Endothelial cell of umbilical vein (primary cell): Measurements from ENCODE around the gene MRPS27. TPM values are rescaled to one million over a fixed set of nuclear protein-coding genes. Genes with fewer than 3 reads are reported as not detected.

ENCODE experiments used
- BruUV-seq: library from RNA; stranded (reverse); fragments of 400-500 nt; replicated peaks from 2 replicates; lab custom pipeline; 2021; lab: Mats Ljungman, UMichigan
- CTCF ChIA-PET: fragments of 300-600, 350-600 bp; sonication (Branson Sonifier 250); formaldehyde crosslinking; loops from one replicate; lab custom pipeline; 2021; ENCODE audit warnings: antibody characterized with exemption, inconsistent platforms; lab: Charles Lee
- POLR2A ChIA-PET: fragments of 300-600, 350-600 bp; sonication (Branson Sonifier 250); formaldehyde crosslinking; loops from one replicate; lab custom pipeline; 2021; ENCODE audit warnings: antibody characterized with exemption, inconsistent platforms; lab: Charles Lee
- DNase-seq: peaks from one replicate; pipeline ENCODE4 v3.0.0-alpha.2; 2011; ENCODE audit warnings: low read depth, low spot score
- FAIRE-seq: peaks from 2 replicates; lab custom pipeline; 2011; peaks lifted over from hg19 to GRCh38; lab: Jason Lieb, UNC
- H2AFZ ChIP-seq: 2 replicates; pipeline ENCODE4 v1.6.0; 2012; ENCODE audit warnings: low read depth, low read length, control low read depth, inconsistent platforms
- H3K27ac ChIP-seq: 2 replicates; pipeline ENCODE4 v1.5.1; 2011; ENCODE audit warnings: low read depth, mild to moderate bottlenecking, control low read depth, low read length, moderate library complexity; ENCODE audit not compliant: insufficient read depth
- H3K27me3 ChIP-seq, 2 experiments: 2 replicates each; pipeline versions ENCODE4 v1.6.0 to v1.6.1; 2011; ENCODE audit warnings: low read length in 2 of 2, mixed read lengths in 1 of 2; ENCODE audit not compliant: control insufficient read depth in 2 of 2, insufficient read depth in 2 of 2
- H3K36me3 ChIP-seq, 2 experiments: 2 replicates in 1 of 2; 3 replicates in 1 of 2; pipeline ENCODE4 v1.5.1; 2011; ENCODE audit warnings: low read length in 2 of 2, mild to moderate bottlenecking in 1 of 2, moderate library complexity in 1 of 2; ENCODE audit not compliant: control insufficient read depth in 2 of 2, insufficient read depth in 2 of 2; ENCODE audit errors: extremely low read depth in 1 of 2
- H3K4me1 ChIP-seq: 3 replicates; pipeline ENCODE4 v1.5.1; 2011; ENCODE audit warnings: mild to moderate bottlenecking, low read length; ENCODE audit not compliant: control insufficient read depth, insufficient read depth; ENCODE audit errors: extremely low read depth
- H3K4me2 ChIP-seq: 2 replicates; pipeline ENCODE4 v1.6.1; 2011; ENCODE audit warnings: low read length, control low read depth, mixed read lengths; ENCODE audit not compliant: insufficient read depth
- H3K4me3 ChIP-seq, 3 experiments: fragments of 200-600 bp in 1 of 3; sonication (generic), shearing (Covaris generic) in 1 of 3; replicated peaks in 1 of 3; 2 replicates each; pipeline ENCODE4 v1.5.1; 2011 to 2016; ENCODE audit warnings: control low read depth in 3 of 3, low read length in 3 of 3, mild to moderate bottlenecking in 2 of 3, inconsistent platforms in 1 of 3, low read depth in 1 of 3, moderate library complexity in 1 of 3; ENCODE audit not compliant: insufficient read depth in 1 of 3
- H3K79me2 ChIP-seq: 2 replicates; pipeline ENCODE4 v1.6.0; 2012; ENCODE audit warnings: low read length, inconsistent platforms; ENCODE audit not compliant: control insufficient read depth, insufficient read depth
- H3K9ac ChIP-seq: replicated peaks from 2 replicates; pipeline ENCODE3; 2011; ENCODE audit warnings: low read length, control low read depth; ENCODE audit not compliant: insufficient read depth; ENCODE audit errors: extremely low read depth
- H3K9me1 ChIP-seq: replicated peaks from 3 replicates; pipeline ENCODE4 v1.6.0; 2011; ENCODE audit warnings: mild to moderate bottlenecking, low read length; ENCODE audit not compliant: control insufficient read depth, insufficient read depth; ENCODE audit errors: extremely low read depth
- H3K9me3 ChIP-seq: replicated peaks from 2 replicates; pipeline ENCODE4 v1.5.1; 2012; ENCODE audit warnings: low read length, inconsistent platforms; ENCODE audit not compliant: control insufficient read depth, insufficient read depth
- H4K20me1 ChIP-seq: replicated peaks from 2 replicates; pipeline ENCODE3; 2011; ENCODE audit warnings: mild to moderate bottlenecking, low read length; ENCODE audit not compliant: control insufficient read depth, insufficient read depth; ENCODE audit errors: extremely low read depth
- CTCF ChIP-seq, 2 donors: IDR thresholded peaks; 1 replicate in 1 of 2; 2 replicates in 1 of 2; pipeline ENCODE4 v1.5.1; 2011; ENCODE audit warnings: low read length in 2 of 2, mild to moderate bottlenecking in 2 of 2, moderate library complexity in 2 of 2, control low read depth in 1 of 2, inconsistent platforms in 1 of 2, low read depth in 1 of 2; ENCODE audit not compliant: insufficient read depth in 1 of 2; ENCODE audit errors: extremely low read depth in 1 of 2
- EZH2 ChIP-seq: IDR thresholded peaks from 2 replicates; pipeline ENCODE4 v1.6.1; 2012; ENCODE audit warnings: borderline replicate concordance, low read depth, mild to moderate bottlenecking, moderate library complexity, low read length, inconsistent platforms; ENCODE audit not compliant: severe bottlenecking
- FOS ChIP-seq: IDR thresholded peaks from 2 replicates; pipeline ENCODE4 v1.6.1; 2011; ENCODE audit warnings: mild to moderate bottlenecking, low read length, moderate library complexity, borderline replicate concordance; ENCODE audit not compliant: insufficient read depth
- GATA2 ChIP-seq: IDR thresholded peaks from 2 replicates; pipeline ENCODE4 v1.7.0; 2011; ENCODE audit warnings: low read depth, mild to moderate bottlenecking, moderate library complexity, mixed read lengths, low read length; ENCODE audit not compliant: insufficient read length, insufficient read depth
- JUN ChIP-seq: IDR thresholded peaks from 2 replicates; pipeline ENCODE4 v1.6.1; 2011; ENCODE audit warnings: borderline replicate concordance, low read depth; ENCODE audit not compliant: insufficient read length, insufficient read depth
- MAX ChIP-seq: IDR thresholded peaks from 2 replicates; pipeline ENCODE4 v1.6.1; 2011; ENCODE audit not compliant: insufficient read depth, insufficient read length
- MYC ChIP-seq: IDR thresholded peaks from one replicate; pipeline ENCODE4 v1.6.1; 2011; ENCODE audit warnings: mild to moderate bottlenecking, low read depth, low read length
- POLR2A ChIP-seq: IDR thresholded peaks from 2 replicates; pipeline ENCODE4 v1.6.1; 2012; ENCODE audit warnings: low read depth, mild to moderate bottlenecking, control low read depth, low read length
- POLR2AphosphoS5 ChIP-seq: IDR thresholded peaks from 2 replicates; pipeline ENCODE4 v1.6.1; 2012; ENCODE audit warnings: low read depth, mild to moderate bottlenecking, control low read depth, low read length, moderate library complexity; ENCODE audit not compliant: insufficient read depth
- dilution Hi-C: fragments of 300-500 bp; cut with MboI; formaldehyde crosslinking; loops from one replicate; pipeline ENCODE4 v1.15.0; 2019; ENCODE audit warnings: low sequenced_read_pairs; ENCODE audit not compliant: extremely low pct_ligation_motif_present
- intact Hi-C: fragments of 100-400 bp; cut with micrococcal nuclease; formaldehyde crosslinking; loops from one replicate; pipeline ENCODE4 v1.10.0; 2022
- polyA plus RNA-seq, 4 experiments: library from polyadenylated mRNA; depleted of rRNA in 3 of 4; stranded (reverse) in 3 of 4; unstranded in 1 of 4; fragments of >200 nt; gene quantifications; 2 replicates each; pipeline versions ENCODE4 v1.2.1 to v1.2.3, GENCODE V29; 2011 to 2012; ENCODE audit warnings: missing spikeins in 1 of 4
- total RNA-seq: library from RNA; stranded (reverse); gene quantifications from 2 replicates; pipeline ENCODE4 v1.2.3, GENCODE V29; 2021

The MRPS27 gene
- total and polyA plus RNA-seq, 2 donors (not counting 3 experiments of a cell fraction or from before 2014, with no cell fraction given): 56.0 to 67.1 TPM

- Histone ChIP-seq H3K36me3 (peaks cover 0 to 4% of the 10 kb centered on the region in 2 experiments), H3K4me3 (no peak overlapping the region), H3K9ac (peak overlapping the region; percentile 26), H3K27me3 (no peaks in the 10 kb centered on the region), H3K27ac (peak overlapping the region; percentile 78), H3K9me1 (no peaks in the 10 kb centered on the region), H3K4me2 (peak overlapping the region; percentile 37), H3K4me1 (peaks cover 43% of the 10 kb centered on the region), H3K9me3 (no peaks in the 10 kb centered on the region), H3K79me2 (peaks cover 6% of the 10 kb centered on the region), H4K20me1 (no peaks in the 10 kb centered on the region), H2AFZ (no peak overlapping the region)
- ChIA-PET POLR2A (interaction anchor here (0.6 to 1.0 kb wide), 3 partner anchors 13 to 104 kb away, joined by 3 read pairs; no protein-coding TSS in a partner anchor), CTCF (interaction anchor here (0.7 to 2.2 kb wide), 14 partner anchors 11 to 100 kb away, joined by 3 to 29 read pairs (median 4); no protein-coding TSS in a partner anchor)
- DNase-seq (peak; percentile 89), FAIRE-seq (peak; percentile 85)
- peak; percentile 86 for TF ChIP-seq GATA2
- peak; percentile 82 for TF ChIP-seq JUN
- TF ChIP-seq MAX: no peak
- TF ChIP-seq POLR2AphosphoS5: peak; percentile 29
- peak; percentile 93 for TF ChIP-seq FOS
- intact Hi-C loops: loop anchor here (1.0 to 2.0 kb wide), 2 partner anchors 23 to 75 kb away; no protein-coding TSS in a partner anchor
- no TSS peak for BruUV-seq
- dilution Hi-C loops: no loop called here
Observed at GRCh38 chr5:72234265-72234700, 85.8 kb downstream of the MRPS27 start.

GRCh38 chr5:72233835-72234234 lies 86.2 kb downstream of the MRPS27 start:
- Histone ChIP-seq H3K4me3 (no peak overlapping the region), H3K9me1 (no peaks in the 10 kb centered on the region), H3K27me3 (no peaks in the 10 kb centered on the region), H4K20me1 (no peaks in the 10 kb centered on the region), H3K9ac (peak overlapping the region; percentile 17), H3K4me1 (peaks cover 43% of the 10 kb centered on the region), H2AFZ (no peak overlapping the region), H3K27ac (peak overlapping the region; percentile 78), H3K9me3 (no peaks in the 10 kb centered on the region), H3K36me3 (peaks cover 1 to 4% of the 10 kb centered on the region in 2 experiments), H3K4me2 (peak overlapping the region; percentile 37), H3K79me2 (peaks cover 6% of the 10 kb centered on the region)
- no peak for FAIRE-seq
- peak; percentile 30 for DNase-seq
- dilution Hi-C loops (no loop called here), intact Hi-C loops (loop anchor here (1.0 to 2.0 kb wide), 2 partner anchors 23 to 75 kb away; no protein-coding TSS in a partner anchor)
- ChIA-PET CTCF (interaction anchor here (0.7 to 2.2 kb wide), 14 partner anchors 12 to 100 kb away, joined by 3 to 29 read pairs (median 4); no protein-coding TSS in a partner anchor), POLR2A (interaction anchor here (0.6 to 1.0 kb wide), 3 partner anchors 14 to 104 kb away, joined by 3 read pairs; no protein-coding TSS in a partner anchor)
- BruUV-seq: TSS peak; percentile 10
- no peak for TF ChIP-seq JUN
- TF ChIP-seq CTCF (IDR thresholded peaks at IDR 0.05; ENCODE audit: extremely low read depth in 1 of 2, insufficient read depth in 1 of 2, low read depth in 1 of 2, low read length in 2 of 2): no peak
- TF ChIP-seq POLR2AphosphoS5: no peak
- no peak for TF ChIP-seq MYC
- no peak for TF ChIP-seq FOS
- no peak for TF ChIP-seq EZH2
- TF ChIP-seq MAX: no peak
- no peak for TF ChIP-seq POLR2A
- no peak for TF ChIP-seq GATA2
